HepG2 (cell line): ENCODE results near the gene SCRG1. TPM values are rescaled to one million over a fixed set of nuclear protein-coding genes. Genes with fewer than 3 reads are reported as not detected.

ENCODE experiments used
- ATAC-seq: fragments of 200-7000 bp; cut with Tn5 transposase; 3 replicates; pipeline ENCODE4 v1.9.1; 2020; ENCODE audit warnings: mild to moderate bottlenecking, moderate library complexity
- BruUV-seq: library from RNA; stranded (reverse); fragments of 400-500 nt; replicated peaks from 2 replicates; lab custom pipeline; 2021; lab: Mats Ljungman, UMichigan
- CTCF ChIA-PET: fragments of 300-600 bp; formaldehyde crosslinking; extraction: SDS; loops from one replicate; lab custom pipeline; 2021; ENCODE audit warnings: low total read pairs, inconsistent platforms, low intra/inter-chr PET ratio; lab: Yijun Ruan, JAX
- POLR2A ChIA-PET: fragments of 350-600 bp; sonication (Branson Sonifier 250); formaldehyde crosslinking; loops from one replicate; lab custom pipeline; 2020; ENCODE audit warnings: antibody characterized with exemption, inconsistent platforms; lab: Yijun Ruan, JAX
- DNase-seq: peaks from one replicate; pipeline ENCODE4 v3.0.0-alpha.2; 2015; ENCODE audit warnings: low spot score
- FAIRE-seq: peaks from 3 replicates; lab custom pipeline; 2011; peaks lifted over from hg19 to GRCh38; lab: Jason Lieb, UNC
- H2AFZ ChIP-seq: one replicate; pipeline ENCODE4 v1.6.1; 2011; ENCODE audit warnings: low read length, inconsistent platforms
- H3K27ac ChIP-seq: fragments of 300-600 bp; 3 replicates; pipeline ENCODE4 v1.8.0; 2011; ENCODE audit warnings: mixed run types, mild to moderate bottlenecking, mixed read lengths, low read length, inconsistent platforms; ENCODE audit not compliant: insufficient read depth; ENCODE audit errors: extremely low read length
- H3K27me3 ChIP-seq, 2 experiments: fragments of 200-600 bp in 1 of 2; 2 replicates in 1 of 2; 3 replicates in 1 of 2; pipeline versions ENCODE4 v1.6.0 to v1.8.0; 2011; ENCODE audit warnings: low read length in 2 of 2, mild to moderate bottlenecking in 2 of 2, moderate library complexity in 2 of 2, inconsistent platforms in 1 of 2; ENCODE audit not compliant: insufficient read depth in 2 of 2, control insufficient read depth in 1 of 2
- H3K36me3 ChIP-seq, 2 experiments: fragments of 200-600 bp in 1 of 2; replicated peaks in 1 of 2; 2 replicates in 1 of 2; 3 replicates in 1 of 2; pipeline versions ENCODE4 v1.5.1 to v1.8.0; 2011; ENCODE audit warnings: low read length in 2 of 2, inconsistent platforms in 1 of 2; ENCODE audit not compliant: insufficient read depth in 2 of 2, control insufficient read depth in 1 of 2
- H3K4me1 ChIP-seq: 2 replicates; pipeline ENCODE4 v1.5.1; 2012; ENCODE audit warnings: low read length, inconsistent platforms; ENCODE audit not compliant: insufficient read depth
- H3K4me2 ChIP-seq: 2 replicates; pipeline ENCODE4 v1.6.0; 2011; ENCODE audit warnings: low read depth, low read length, inconsistent platforms
- H3K4me3 ChIP-seq, 3 experiments: fragments of 200-600 bp in 1 of 3; sonication (generic), shearing (Covaris generic) in 1 of 3; replicated peaks in 1 of 3; 2 replicates each; pipeline ENCODE4 v1.5.1; 2011 to 2016; ENCODE audit warnings: low read length in 3 of 3, inconsistent platforms in 2 of 3, low read depth in 2 of 3, mild to moderate bottlenecking in 2 of 3, control low read depth in 1 of 3, mixed read lengths in 1 of 3; ENCODE audit not compliant: insufficient read depth in 1 of 3
- H3K79me2 ChIP-seq: one replicate; pipeline ENCODE4 v1.6.1; 2011; ENCODE audit warnings: low read length, inconsistent platforms; ENCODE audit not compliant: insufficient read depth
- H3K9ac ChIP-seq: 2 replicates; pipeline ENCODE4 v1.6.0; 2011; ENCODE audit warnings: mild to moderate bottlenecking, low read depth, low read length, inconsistent platforms; ENCODE audit not compliant: insufficient read depth
- H3K9me3 ChIP-seq: 2 replicates; pipeline ENCODE4 v1.5.1; 2012; ENCODE audit warnings: mild to moderate bottlenecking, low read length
- H4K20me1 ChIP-seq: 2 replicates; pipeline ENCODE4 v1.6.0; 2011; ENCODE audit warnings: inconsistent platforms, mild to moderate bottlenecking, low read length, moderate library complexity; ENCODE audit not compliant: insufficient read depth
- CENPBD1 ChIP-seq: sonication (generic); formaldehyde crosslinking; IDR thresholded peaks from 2 replicates; pipeline ENCODE4 v1.8.0; 2022; ENCODE audit warnings: missing genetic modification reagents, low read depth, mild to moderate bottlenecking, borderline replicate concordance
- HDAC6 ChIP-seq: fragments of 200-600 bp; sonication (generic); IDR thresholded peaks from 2 replicates; pipeline ENCODE4 v1.7.0; 2017; ENCODE audit warnings: mild to moderate bottlenecking, antibody characterized with exemption, low read length, low read depth
- IKZF1 ChIP-seq: fragments of 450-650 bp; IDR thresholded peaks from 2 replicates; pipeline ENCODE4 v1.7.1; 2016
- LRRFIP1 ChIP-seq: sonication (generic); formaldehyde crosslinking; conservative IDR thresholded peaks from 2 replicates; pipeline ENCODE4 v1.4.0; 2020; ENCODE audit warnings: missing genetic modification reagents
- MATR3 ChIP-seq: sonication (generic); formaldehyde crosslinking; IDR thresholded peaks from 2 replicates; pipeline ENCODE4 v1.4.0; 2020; ENCODE audit warnings: missing genetic modification reagents
- RBAK ChIP-seq: sonication (generic); formaldehyde crosslinking; IDR thresholded peaks from 2 replicates; pipeline ENCODE4 v1.5.1; 2020; ENCODE audit warnings: mild to moderate bottlenecking, missing genetic modification reagents
- SMC3 ChIP-seq: IDR thresholded peaks from 2 replicates; pipeline ENCODE4 v1.6.1; 2011; ENCODE audit warnings: low read length, improper control_type of control experiment
- SNAPC2 ChIP-seq: sonication (generic); formaldehyde crosslinking; IDR thresholded peaks from 2 replicates; pipeline ENCODE4 v1.8.1; 2022; ENCODE audit warnings: mild to moderate bottlenecking, missing genetic modification reagents
- SP5 ChIP-seq: IDR thresholded peaks from 2 replicates; pipeline ENCODE4 v1.6.1; 2016; ENCODE audit warnings: low read depth, borderline replicate concordance
- TAF1 ChIP-seq: sonication (generic); formaldehyde crosslinking; IDR thresholded peaks from 2 replicates; pipeline ENCODE4 v1.4.0; 2020; ENCODE audit warnings: missing genetic modification reagents
- TEAD3 ChIP-seq: optimal IDR thresholded peaks from 2 replicates; pipeline ENCODE3; 2016; ENCODE audit warnings: borderline replicate concordance
- ZBTB21 ChIP-seq: sonication (generic); formaldehyde crosslinking; IDR thresholded peaks from 2 replicates; pipeline ENCODE4 v1.4.0; 2020; ENCODE audit warnings: missing genetic modification reagents
- ZFP36 ChIP-seq: fragments of 150-350 bp; IDR thresholded peaks from 2 replicates; pipeline ENCODE4 v1.6.1; 2018; ENCODE audit warnings: borderline replicate concordance, low read length, low read depth; ENCODE audit not compliant: partially characterized antibody
- ZNF207 ChIP-seq: fragments of 450-650 bp; IDR thresholded peaks from 2 replicates; pipeline ENCODE4 v1.6.1; 2016; ENCODE audit warnings: antibody characterized with exemption, borderline replicate concordance
- ZNF230 ChIP-seq: sonication (generic); formaldehyde crosslinking; IDR thresholded peaks from 2 replicates; pipeline ENCODE4 v1.4.0; 2020; ENCODE audit warnings: mild to moderate bottlenecking, missing genetic modification reagents
- ZNF30 ChIP-seq: sonication (generic); formaldehyde crosslinking; IDR thresholded peaks from 2 replicates; pipeline ENCODE4 v1.5.0; 2020; ENCODE audit warnings: mild to moderate bottlenecking, missing genetic modification reagents
- ZNF562 ChIP-seq: sonication (generic); formaldehyde crosslinking; IDR thresholded peaks from 2 replicates; pipeline ENCODE4 v1.8.0; 2022; ENCODE audit warnings: missing genetic modification reagents, borderline replicate concordance
- ZNF75D ChIP-seq: sonication (generic); formaldehyde crosslinking; IDR thresholded peaks from 2 replicates; pipeline ENCODE4 v1.8.1; 2023; ENCODE audit warnings: missing genetic modification reagents, mild to moderate bottlenecking, borderline replicate concordance
- WGBS: methylation state at CpG from one replicate; pipeline ENCODE4 v1.1.6; 2017; ENCODE audit warnings: low lambda C conversion rate; 5-methylcytosine and 5-hydroxymethylcytosine counted together
- in situ Hi-C: cut with HindIII; loops from 2 replicates; pipeline ENCODE4 v1.10.0; 2017; ENCODE audit warnings: low pct_unique_long_range_greater_than_20kb; ENCODE audit not compliant: extremely low pct_ligation_motif_present
- intact Hi-C: fragments of 100-400 bp; cut with micrococcal nuclease; formaldehyde crosslinking; loops from one replicate; pipeline ENCODE4 v1.10.0; 2022; ENCODE audit not compliant: unreplicated experiment
- polyA plus RNA-seq, 8 experiments: library from polyadenylated mRNA; depleted of rRNA in 3 of 8; stranded (reverse) in 7 of 8; unstranded in 1 of 8; fragments of >200 nt; fragmentation: Illumina TruSeq in 4 of 8; extraction: Trizol in 4 of 8; gene quantifications; 2 replicates each; pipeline versions ENCODE4 v1.2.1 to v1.2.3, GENCODE V29; 2011 to 2016; ENCODE audit warnings: low read depth in 4 of 8, missing spikeins in 1 of 8, mixed read lengths in 1 of 8; ENCODE audit not compliant: insufficient read depth in 1 of 8
- total RNA-seq, 5 experiments: library from RNA; depleted of rRNA; stranded (reverse); fragments of >200 nt; fragmentation: Illumina TruSeq; extraction: Trizol; gene quantifications; 2 replicates each; pipeline ENCODE4 v1.2.3, GENCODE V29; 2016; ENCODE audit warnings: low read depth in 1 of 5
- TF ChIP-seq, protein P1 (sequence below): sonication (generic); formaldehyde crosslinking; IDR thresholded peaks from 2 replicates; pipeline ENCODE4 v1.4.0; 2020; ENCODE audit warnings: mild to moderate bottlenecking, missing genetic modification reagents, borderline replicate concordance

Gene SCRG1
- total and polyA plus RNA-seq, 2 of the 13 experiments (the other 11 are each of a cell fraction or from before 2014, with no cell fraction given) = not detected

DNA sequence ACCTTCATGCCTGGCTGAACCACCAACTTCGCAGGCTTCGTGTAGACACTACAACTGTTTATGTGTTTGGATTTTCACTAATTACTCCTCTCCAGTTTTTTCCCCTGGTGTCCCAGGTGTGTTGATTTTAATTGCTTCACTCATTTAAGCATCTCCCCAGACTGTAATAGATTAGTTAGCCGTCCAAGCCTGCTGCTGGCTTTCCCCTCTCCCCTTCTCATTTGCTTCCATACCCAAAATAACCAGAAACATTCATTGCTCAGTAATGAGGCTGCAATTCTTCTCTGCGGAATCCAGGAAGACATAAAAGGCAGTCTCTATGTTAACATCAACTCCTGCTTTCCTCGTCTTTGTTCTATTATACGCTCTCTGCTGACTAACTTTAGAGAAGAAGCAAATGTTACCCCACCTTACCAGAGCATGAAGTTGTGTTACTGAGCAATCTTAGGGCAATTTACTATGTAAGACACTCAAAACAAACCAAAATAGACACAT, 37.9 kb upstream of the SCRG1 start:
- 36% methylated on average over 6 of the region's 6 CpGs for WGBS

More for the DNA sequence above, 37.9 kb upstream of the SCRG1 start:
- Histone ChIP-seq H3K9me3 (no peaks in the 10 kb centered on the region), H3K79me2 (no peaks in the 10 kb centered on the region), H2AFZ (no peak overlapping the region), H3K27me3 (no peaks in the 10 kb centered on the region), H3K9ac (no peak overlapping the region), H3K27ac (no peak overlapping the region), H4K20me1 (no peaks in the 10 kb centered on the region), H3K4me1 (no peaks in the 10 kb centered on the region), H3K4me3 (no peak overlapping the region), H3K36me3 (no peaks in the 10 kb centered on the region), H3K4me2 (no peak overlapping the region)
- in situ Hi-C loops (no loop called here), intact Hi-C loops (no loop called here)
- TF ChIP-seq, protein P1, sequence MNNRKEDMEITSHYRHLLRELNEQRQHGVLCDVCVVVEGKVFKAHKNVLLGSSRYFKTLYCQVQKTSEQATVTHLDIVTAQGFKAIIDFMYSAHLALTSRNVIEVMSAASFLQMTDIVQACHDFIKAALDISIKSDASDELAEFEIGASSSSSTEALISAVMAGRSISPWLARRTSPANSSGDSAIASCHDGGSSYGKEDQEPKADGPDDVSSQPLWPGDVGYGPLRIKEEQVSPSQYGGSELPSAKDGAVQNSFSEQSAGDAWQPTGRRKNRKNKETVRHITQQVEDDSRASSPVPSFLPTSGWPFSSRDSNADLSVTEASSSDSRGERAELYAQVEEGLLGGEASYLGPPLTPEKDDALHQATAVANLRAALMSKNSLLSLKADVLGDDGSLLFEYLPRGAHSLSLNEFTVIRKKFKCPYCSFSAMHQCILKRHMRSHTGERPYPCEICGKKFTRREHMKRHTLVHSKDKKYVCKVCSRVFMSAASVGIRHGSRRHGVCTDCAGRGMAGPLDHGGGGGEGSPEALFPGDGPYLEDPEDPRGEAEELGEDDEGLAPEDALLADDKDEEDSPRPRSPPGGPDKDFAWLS (CRISPR knock-in tag) = no peak
- no peak for TF ChIP-seq TEAD3 (CRISPR knock-in tag)
- TF ChIP-seq MATR3 (CRISPR knock-in tag) = no peak
- TF ChIP-seq SNAPC2 = no peak
- TF ChIP-seq SMC3 = no peak
- no peak for TF ChIP-seq ZNF75D (CRISPR knock-in tag)
- TF ChIP-seq ZNF30 (CRISPR knock-in tag) = no peak
- TF ChIP-seq HDAC6 = no peak
- TF ChIP-seq ZBTB21 (CRISPR knock-in tag) = no peak
- TF ChIP-seq TAF1 (CRISPR knock-in tag) = no peak
- TF ChIP-seq ZFP36 = no peak
- no peak for TF ChIP-seq IKZF1
- TF ChIP-seq LRRFIP1 (CRISPR knock-in tag) = no peak
- TF ChIP-seq CENPBD1 = no peak
- no peak for TF ChIP-seq ZNF207
- no peak for TF ChIP-seq SP5 (CRISPR knock-in tag)
- no peak for TF ChIP-seq ZNF562
- TF ChIP-seq RBAK = no peak
- TF ChIP-seq ZNF230 (CRISPR knock-in tag) = no peak
- no TSS peak for BruUV-seq
- FAIRE-seq = no peak
- ChIA-PET POLR2A (no interaction called here), CTCF (no interaction called here)
- DNase-seq = no peak
- ATAC-seq = no peak
